GM19239 (cell line): Measurements from ENCODE around the gene PLEKHA7.

Experiments used
- DNase-seq: peaks from one replicate; pipeline ENCODE4 v3.0.0; 2011; ENCODE audit warnings: low spot score; ENCODE audit not compliant: insufficient read length
- FAIRE-seq: peaks from 2 replicates; lab custom pipeline; 2011; peaks lifted over from hg19 to GRCh38; lab: Jason Lieb, UNC

PLEKHA7 gene

DNA sequence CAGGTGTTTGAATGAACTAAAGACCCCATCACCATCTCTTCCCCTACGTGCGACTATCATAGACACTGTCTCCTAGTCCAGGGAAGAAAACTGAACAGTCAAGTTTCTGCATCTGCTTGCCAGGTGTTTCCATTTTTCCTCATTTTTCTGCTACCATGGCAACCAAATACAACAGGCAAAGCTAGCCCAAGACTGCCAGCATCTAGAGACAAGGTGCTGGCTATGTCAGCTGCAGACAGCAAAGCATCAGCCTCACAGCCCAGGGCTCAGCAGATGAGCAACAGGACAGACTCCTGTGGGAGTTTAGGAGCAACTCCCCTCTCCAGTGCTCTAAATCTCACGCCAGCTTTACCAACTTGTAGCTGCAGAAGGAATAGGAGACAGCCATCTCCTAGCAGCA is 151.5 kb downstream of the PLEKHA7 start:
- no peak for DNase-seq
- FAIRE-seq, result no peak

DNA sequence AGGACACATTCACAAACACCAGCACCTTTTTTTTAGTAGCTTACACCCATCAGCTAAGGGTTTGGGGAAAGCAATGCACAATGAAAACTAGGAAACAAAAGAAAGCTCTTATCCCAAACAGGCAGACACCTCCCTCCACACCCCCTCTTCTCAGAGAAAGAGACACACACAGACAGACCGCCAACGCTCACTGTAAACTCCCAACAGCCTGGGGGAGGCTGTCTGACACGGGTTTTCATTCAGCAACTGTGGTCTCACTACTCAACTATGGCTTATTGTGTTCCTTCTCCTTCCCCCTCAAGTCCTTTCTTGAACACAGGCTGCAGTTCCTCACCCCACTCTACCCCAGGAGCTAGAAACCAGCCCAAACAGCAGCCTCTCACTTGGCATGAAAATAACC is 152.4 kb downstream of the PLEKHA7 start:
- FAIRE-seq (no peak), DNase-seq (no peak)

DNA sequence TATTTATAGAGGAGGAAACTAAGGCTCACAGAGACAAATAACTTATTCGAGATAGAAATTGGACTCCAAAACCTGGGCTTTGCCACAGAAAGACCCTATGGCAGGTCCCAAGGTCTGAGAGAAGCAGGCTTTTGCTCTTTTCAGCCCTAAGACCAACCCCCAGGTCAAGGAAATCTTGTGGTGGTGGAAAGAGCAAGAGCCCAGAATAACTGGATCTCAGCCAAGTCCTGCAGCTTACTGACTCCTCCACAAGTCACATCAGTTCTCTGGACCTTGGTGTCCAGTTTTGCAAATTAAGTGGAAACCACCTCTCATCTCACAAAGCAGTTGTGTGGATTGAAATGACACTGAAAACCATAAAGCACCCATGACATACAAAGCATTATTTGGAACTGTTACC is 153.6 kb downstream of the PLEKHA7 start:
- DNase-seq (no peak), FAIRE-seq (no peak)

DNA sequence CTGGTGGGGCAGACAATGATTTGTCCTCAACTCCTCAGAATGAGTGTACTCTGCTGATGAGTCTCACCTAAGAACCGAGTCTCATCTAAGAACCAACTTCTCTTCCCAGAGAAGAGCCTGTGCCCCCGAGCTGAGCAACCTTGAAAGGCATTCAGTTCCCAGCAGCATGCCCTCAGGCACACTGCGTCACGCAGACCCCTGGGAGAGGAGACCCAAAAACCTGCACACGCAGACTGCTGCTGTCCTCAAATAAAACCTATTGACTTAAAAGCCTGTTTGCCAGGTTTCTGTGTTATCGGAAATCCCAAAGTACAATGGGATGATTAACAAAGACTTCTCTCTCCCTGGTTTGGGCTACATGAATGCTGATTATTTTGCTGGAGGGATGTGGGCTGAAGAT is 154.6 kb downstream of the PLEKHA7 start:
- FAIRE-seq, result no peak
- no peak for DNase-seq

DNA sequence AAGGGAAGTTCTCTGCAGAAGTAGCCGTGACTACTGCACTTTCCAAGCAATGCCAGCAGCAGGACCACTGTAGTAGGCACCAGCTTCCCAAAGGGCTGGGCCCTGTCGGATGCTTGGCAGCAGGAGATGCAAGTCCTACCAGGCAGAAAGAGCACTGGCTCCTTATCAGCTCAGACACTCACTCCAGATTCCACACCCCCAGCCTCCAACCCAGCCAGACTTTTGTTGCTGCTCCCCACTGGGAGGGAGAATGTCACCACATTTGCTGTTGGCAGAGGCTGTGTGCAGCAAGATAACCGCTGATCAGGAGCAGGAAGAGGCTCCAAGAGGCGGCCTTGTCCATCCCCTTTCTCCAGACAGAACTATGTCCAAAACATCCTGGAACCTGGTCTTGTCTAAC is 157.0 kb downstream of the PLEKHA7 start:
- FAIRE-seq (no peak), DNase-seq (no peak)

DNA sequence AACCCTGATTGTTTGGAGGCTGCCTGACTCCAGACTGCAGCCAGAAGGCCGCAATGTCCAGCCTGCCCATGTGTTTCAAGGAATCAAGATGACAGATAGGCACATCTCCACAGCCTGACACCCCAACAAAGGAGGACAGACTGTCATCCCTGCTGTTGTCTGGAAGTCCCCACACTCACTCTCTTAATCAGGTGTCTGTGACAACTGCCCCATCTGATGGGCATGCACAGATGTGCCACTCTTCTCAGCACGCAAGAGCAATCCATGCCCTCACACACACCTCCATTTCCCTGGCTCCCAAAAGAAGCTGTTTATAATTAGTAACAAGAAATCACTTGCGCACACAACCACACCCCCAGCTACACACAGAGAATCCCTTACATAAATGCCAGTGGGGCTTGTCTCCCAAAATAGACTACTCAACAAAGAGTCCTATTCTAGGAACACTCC is 158.2 kb downstream of the PLEKHA7 start:
- DNase-seq (no peak), FAIRE-seq (no peak)

DNA sequence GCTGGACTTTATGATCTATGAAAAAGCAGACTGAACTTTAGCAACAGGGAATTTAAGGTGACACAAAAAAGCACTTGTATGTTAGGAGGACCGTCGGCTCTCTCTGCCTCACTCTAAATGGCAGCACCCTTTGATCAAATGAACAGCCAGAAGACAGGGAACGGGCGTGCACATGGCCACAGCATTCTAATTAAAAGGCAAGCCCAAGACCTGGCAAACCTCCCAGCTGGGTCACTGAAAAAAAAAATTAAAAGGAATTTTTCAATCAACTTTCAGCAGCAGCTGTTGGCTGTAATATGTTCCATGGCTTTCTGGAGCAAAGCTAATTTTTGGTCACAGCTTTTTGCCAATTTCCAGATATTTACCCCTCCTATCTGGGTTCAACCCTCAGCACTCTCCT is 159.2 kb downstream of the PLEKHA7 start:
- no peak for FAIRE-seq
- no peak for DNase-seq

DNA sequence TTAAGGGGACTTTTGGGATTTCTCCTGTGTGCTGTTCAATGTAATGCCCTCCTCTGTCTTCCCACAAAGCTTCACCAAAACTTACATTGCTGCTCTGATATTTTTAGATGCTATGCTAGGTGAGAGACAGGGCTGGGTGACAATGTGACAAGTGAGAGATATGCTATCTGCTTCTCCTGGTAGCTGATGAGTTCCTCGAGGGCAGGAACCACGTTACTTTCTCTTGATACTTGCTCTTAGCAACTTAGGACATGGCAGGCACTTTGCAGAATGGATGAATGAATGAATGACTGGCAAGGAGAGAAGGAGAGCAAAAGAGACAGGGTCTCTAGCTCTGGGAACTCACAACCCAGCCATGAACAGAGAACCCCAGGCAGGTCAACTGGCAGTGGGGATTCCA is 160.4 kb downstream of the PLEKHA7 start:
- no peak for FAIRE-seq
- no peak for DNase-seq

DNA sequence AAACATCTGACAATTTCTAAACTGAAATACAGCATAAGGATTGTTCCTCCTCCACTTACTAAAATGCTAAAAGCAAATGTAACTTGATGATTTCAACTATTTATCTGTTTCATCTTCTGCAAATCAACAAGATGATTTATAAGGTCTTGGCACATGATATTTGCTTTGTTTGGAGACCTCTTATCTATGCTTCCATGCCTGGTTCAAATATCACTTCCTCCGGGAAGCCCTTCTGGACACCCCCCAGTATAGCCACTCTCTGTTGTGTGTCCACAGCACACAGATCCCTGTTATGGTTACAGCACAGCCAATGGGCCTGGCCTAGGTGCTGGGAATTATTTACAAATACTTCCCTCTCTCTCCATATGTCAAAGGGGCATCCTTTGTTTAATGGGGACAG is 160.9 kb downstream of the PLEKHA7 start:
- FAIRE-seq (no peak), DNase-seq (no peak)

DNA sequence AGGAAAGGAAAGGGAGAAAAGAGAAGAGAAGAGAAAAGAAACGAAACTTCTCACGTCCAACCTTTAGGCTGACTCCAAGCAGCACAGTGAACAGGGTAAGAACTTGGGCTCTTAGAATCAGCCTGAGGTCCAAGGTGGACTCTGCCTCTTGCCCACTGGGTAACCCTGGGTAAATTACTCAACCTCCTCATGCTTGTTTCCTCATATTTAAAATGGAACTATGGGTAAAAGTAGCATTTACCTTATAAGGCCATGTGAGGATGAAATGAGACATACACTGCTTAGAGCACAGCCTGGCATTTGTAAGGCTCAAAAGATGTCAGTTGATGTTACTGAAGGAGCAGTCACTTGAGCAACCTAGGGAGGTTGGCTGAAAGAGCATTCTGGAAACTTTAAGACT is 167.9 kb downstream of the PLEKHA7 start:
- FAIRE-seq (no peak), DNase-seq (no peak)

DNA sequence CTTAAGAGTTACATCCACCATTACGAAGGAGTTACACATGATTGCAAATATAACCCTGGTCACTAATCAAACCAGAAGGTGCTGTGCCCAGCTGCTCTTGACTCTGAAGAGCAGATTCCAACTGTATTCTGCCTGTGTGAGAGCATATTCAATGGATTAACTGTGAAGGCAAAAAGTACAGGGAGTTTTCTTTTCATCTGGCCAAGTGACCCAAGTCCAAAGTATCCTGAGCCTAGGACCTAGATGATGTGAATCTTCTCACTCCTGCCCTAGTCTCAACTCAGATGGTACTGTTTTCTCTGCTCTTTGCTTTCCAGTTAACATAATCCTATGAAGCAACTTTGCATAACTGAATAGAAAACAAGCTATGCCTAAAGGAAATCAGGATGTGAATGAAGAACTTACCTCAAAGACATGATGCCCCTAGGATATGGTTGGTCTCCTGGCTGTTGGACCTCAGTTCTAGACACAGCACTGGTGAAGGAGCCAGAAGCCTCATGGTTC is 169.9 kb downstream of the PLEKHA7 start:
- no peak for DNase-seq
- no peak for FAIRE-seq

DNA sequence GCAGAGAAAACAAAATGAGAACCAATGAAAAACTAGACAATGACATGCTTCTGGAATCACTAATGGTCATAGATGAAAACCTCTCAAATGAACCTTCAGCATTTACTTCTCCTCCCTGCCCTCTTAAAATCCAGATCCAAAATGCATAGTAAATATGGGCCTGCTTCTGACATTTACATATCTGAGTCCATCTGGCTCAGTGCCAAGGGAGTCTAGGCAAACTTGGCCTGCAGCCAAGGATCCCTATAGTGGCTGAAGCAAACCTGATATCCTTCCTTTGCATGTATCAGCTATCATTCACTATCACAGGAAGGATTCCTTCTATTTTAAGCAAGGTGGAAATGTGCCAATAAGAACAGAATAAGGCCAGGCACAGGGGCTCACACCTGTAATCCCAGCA is 170.9 kb downstream of the PLEKHA7 start:
- FAIRE-seq (no peak), DNase-seq (no peak)

DNA sequence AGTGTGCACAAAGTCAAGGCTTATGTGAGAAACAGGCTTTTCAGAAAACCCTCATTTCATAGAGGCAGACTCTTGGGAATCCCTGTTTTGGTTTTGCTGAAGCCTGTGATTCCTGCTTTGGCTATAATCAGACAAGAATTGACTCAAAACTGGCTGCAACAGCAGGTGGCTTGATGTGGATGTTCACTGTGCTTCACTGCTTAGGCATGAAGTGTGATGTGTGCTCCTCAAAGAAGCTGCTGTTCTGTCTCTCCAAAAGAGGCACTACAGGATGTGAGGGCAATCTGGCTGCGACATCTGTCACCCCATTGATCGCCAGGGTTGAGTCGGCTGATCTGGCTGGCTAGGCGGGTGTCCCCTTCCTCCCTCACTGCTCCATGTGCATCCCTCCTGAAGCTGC is 172.2 kb downstream of the PLEKHA7 start:
- FAIRE-seq, result peak; percentile 92
- peak; percentile 27 for DNase-seq

DNA sequence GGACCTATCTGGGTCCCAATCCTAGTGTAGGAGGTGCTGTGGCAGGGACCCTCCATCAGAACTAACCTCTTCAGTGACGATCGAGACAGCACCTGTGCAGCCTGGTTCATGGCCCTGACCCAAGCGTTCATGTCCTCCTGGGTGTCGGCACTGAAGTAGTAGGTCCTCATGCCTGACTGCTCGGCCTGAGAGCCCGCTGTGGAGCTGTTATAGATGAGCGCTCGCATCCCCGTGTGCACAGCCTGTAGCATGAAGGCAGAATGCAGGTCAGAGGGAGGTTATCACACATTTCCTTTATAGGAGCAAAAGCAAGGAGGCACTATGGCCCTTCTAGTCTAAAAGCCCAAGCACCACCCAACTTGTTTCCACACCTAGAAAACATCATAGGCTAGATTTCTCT is 172.7 kb downstream of the PLEKHA7 start:
- DNase-seq, result no peak
- no peak for FAIRE-seq

DNA sequence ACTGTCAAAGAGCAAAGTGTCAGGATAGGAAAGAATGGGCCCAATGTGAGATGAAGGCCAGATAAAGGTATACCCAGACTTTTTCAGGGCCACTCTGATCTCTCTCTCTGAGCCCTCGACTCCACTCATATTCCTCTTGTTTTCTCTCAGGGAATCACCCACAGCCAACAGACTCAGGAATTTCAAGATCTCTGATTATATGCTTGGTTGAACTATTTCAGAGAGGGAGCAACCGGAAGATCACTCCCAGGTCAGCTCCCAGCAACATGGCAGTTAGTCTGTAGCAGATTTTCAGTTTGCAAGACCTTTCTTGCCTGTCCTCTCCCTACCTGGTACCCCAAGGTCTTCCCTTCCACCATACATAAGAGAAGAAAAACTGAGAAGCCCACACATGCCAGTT is 173.3 kb downstream of the PLEKHA7 start:
- FAIRE-seq, result peak; percentile 11
- no peak for DNase-seq

DNA sequence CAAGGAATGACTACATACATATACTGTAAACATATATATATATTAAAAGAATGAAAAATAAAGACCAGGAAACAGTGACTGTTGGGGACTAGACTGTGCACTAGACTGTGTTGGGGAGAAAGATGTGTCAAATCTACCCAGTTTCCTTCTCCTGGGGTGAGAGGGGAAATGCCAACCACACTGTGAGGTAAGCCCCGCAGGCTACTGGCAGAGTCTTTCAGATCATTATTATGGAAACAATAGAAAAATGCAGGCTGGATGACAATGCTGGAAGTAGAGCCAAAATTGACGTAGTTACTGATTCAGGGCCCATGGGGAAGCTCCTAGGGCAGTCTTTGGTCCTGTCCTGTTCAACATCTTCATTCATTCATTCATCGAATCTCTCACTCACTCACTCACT is 174.4 kb downstream of the PLEKHA7 start:
- no peak for DNase-seq
- FAIRE-seq, result no peak

DNA sequence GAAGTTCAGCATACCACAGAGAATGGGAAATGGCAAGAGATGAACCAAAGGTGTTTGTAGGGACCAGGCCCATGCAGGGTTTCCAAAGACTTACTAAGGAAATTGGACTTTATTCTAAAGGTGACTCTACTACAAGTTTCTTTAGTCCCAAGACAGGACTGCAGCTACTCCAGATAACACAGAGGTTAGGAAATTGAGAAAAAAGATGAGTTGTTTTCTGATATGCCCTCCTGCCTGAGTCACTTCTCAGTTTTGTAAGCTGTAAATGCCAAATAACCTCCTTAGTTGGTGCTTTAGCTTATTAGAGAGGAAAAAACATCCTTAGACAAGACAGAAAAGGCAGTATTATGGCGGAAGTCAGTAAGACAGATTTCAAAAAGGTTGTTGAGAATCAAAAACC is 179.8 kb downstream of the PLEKHA7 start:
- FAIRE-seq (no peak), DNase-seq (no peak)

DNA sequence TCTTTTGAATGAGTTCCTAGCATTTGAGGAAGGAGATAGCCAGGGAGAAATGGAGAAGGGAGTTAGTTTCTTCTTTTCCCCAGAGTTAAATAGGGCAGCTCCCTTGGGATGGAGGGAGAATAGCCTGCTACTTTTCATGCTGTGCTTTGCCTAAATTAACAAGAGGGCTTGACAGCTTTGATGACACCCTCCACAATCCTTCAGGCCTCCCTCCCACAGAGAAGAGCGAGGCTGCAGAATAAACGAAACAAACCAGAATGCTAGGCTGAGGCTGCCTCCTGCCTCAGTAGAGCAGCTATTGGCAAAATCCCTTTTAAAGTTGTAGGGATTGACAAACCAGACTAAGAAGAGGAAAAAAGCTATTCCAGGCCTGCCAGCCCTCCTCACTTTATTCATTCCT is 181.2 kb downstream of the PLEKHA7 start:
- no peak for FAIRE-seq
- no peak for DNase-seq

DNA sequence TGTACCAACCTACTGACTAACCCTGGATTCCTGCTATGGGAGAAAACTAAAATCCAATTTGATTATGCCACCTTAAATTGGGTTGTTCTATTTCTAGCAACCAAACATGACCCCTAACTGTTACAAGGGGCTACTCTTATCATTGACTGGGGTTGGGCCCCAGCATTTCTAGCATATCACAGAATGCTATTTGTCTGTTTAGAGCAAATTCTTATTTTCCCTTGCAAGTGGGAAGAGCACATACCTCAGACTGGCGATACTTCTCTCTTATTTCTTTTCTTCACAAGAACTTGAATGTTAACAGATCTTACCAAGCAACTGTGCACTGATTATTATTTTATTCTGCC is 182.0 kb downstream of the PLEKHA7 start:
- DNase-seq (no peak), FAIRE-seq (no peak)

DNA sequence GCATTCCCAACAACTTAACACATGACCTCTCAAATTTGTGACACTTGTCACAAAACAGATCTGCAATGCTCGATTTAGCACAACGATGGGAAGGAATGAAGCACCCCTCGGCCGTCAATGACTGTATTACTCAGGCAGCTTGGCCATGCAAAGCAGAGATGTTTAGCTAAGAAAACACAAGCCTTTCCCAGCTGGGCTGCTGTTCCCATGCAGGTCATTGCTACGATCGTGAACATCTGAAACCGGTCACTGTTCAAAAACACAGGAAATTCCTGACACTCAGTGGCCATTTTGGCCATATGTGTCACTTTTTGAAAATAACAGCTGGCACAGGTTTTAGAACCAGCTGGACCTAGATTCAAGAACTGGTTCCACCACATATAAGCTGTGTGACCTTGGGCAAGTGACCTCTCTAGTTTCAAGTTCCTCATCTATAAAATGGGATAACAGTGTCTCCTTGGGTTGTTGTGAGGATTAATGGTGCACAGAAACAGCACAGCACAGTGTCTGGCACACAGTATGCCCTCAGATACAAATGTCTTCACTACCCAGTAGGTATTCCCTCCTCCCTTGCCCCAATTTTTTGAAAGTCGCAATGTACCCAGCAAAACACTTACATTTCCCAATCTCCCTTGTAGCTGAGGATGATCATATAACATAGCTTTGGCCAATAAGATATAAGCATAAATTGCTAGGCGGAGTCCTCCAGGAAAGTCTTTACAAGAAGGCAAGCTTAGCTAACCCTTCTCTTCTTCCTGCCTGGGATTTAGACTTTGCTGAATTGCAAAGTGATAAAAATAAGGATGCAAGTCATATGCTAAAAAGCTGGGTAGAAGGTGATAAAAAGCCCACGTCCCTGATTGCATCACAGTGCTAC is 182.7 kb downstream of the PLEKHA7 start:
- no peak for DNase-seq
- no peak for FAIRE-seq

DNA sequence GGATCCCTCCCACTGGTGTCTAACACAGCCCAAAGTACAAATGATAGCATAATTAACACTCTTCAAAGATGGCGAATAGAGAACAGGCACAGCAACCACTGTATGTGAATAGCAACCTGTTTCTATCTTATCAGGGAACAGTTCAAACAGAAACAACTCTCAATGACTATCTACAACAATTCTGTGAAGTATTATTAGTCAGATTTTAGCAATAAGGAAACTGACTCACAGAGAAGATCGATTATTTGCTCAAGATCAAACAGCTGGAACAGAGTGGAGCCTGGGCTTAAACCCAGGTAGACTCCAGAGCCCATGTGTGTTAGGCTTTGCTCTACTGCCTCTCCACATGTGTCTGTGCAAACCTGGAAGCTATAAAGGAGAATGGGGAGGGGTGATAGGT is 187.1 kb downstream of the PLEKHA7 start:
- no peak for DNase-seq
- FAIRE-seq, result no peak

DNA sequence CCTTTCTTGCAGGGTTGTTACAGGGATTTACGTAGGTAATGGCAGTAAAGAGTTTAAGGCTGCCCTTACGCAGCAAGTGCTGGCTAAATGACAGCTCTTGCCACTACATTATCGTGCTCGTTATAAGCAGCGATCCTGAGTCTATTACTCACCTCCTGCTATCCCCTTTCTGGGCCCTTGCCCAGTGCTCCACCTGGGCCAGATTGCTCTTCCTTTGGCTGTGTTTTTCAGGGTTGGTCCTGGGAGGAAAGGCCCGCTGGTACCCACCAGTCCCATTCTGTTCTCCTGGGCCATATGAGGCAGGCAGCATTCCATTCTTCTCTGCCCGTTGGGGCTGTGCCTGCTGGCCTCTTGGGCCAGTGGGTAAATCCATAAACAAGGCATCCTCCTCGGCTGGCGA is 188.2 kb downstream of the PLEKHA7 start:
- DNase-seq (no peak), FAIRE-seq (no peak)
